ENCODE measurements around the gene HPRT1.

GRCh38 chrX:134453631-134454030 lies 6.3 kb upstream of the HPRT1 start:
- no peak for TF ChIP-seq POLR2A (IDR thresholded peaks at IDR 0.05)
- no peak for TF ChIP-seq CTCF (IDR thresholded peaks at IDR 0.05)
